DMS114 treated with DMSO at 0.1 percent for 48 hours (cell line): ENCODE results near the gene RGS3.

Source experiments
- DNase-seq: peaks from one replicate; lab custom pipeline; 2025; ENCODE audit not compliant: unreplicated experiment; lab: John Stamatoyannopoulos, UW

Gene RGS3

DNA sequence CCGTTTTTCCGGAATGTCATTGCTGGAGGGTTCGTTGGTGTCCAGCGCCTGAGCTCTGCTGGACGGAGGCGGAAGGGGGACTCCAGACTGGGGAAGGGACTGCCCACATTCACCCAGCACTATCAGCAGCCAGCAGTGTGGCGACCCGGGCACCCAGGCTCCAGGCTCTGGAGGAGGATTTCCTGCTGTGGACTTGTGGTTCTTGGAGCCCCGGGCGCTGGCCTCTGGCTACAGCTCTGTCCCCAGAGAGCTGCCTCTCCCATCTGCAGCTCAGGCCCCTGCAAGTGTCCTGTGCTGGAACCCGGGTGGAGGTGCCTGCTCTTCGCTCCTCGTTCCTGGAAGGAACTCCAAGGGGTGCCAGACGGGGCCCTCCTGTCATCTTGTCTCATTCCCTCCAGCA is 152.6 kb downstream of the RGS3 start:
- DNase-seq = no peak

DNA sequence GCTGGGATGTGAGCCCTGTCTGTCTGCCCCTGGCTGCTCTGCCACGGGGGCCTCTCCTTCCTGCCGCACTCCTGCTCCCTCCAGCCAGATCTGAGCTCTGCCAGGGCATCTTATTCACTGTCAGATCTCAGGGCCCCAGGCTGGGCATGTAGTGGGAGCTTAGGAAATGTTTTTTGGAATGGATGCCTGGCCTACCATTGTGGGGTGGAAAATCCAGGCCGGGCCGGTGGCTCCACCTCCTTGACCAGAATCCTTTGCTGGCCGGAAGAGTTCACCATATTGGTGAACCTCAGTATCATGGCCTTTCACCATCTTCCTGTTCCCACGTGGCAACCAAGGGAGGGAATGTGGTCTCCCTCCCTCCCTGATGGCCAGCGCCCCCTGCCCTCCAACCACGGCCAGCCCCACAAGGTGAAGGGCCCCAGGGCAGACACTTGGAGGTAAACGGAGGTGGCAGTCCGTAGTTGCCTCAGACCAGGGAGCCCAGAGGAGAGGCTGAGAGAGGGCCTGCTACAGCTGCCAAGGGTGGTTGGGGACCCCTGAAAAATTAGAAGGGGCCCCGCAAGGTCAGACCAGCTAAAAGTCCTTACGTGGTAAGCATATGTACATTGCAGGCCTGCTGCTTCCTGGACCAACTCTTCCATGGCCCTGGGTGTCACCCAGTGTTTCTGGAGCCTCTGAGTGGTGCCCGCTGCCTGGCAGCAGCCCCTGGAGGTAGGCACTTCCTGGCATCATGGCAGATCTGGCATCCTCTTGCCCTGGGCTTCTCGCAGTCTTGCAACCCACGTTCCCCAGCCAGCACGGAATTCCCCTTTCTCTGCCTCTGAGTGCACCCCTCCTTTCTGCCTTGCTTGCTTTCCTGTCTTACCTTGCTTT is 153.3 kb downstream of the RGS3 start:
- DNase-seq = no peak

DNA sequence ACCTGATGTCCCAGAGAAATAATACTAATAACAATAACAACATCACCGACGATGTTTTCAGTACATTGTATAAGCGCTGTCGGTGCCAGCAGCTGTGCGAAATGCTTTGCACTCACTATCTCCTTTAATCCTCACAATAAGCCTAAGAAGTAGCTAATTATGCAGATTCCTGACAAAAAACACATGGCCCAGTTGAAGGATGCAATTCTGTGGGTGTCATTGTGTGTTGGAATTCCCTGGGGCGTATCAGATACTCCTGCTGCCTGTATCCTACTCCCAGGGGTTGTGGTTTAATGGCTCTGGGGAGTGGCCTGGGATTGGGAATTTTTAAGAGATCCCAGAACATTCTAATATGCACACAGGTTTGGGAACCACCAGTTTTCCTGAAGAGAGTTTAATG is 154.0 kb downstream of the RGS3 start:
- DNase-seq = no peak

DNA sequence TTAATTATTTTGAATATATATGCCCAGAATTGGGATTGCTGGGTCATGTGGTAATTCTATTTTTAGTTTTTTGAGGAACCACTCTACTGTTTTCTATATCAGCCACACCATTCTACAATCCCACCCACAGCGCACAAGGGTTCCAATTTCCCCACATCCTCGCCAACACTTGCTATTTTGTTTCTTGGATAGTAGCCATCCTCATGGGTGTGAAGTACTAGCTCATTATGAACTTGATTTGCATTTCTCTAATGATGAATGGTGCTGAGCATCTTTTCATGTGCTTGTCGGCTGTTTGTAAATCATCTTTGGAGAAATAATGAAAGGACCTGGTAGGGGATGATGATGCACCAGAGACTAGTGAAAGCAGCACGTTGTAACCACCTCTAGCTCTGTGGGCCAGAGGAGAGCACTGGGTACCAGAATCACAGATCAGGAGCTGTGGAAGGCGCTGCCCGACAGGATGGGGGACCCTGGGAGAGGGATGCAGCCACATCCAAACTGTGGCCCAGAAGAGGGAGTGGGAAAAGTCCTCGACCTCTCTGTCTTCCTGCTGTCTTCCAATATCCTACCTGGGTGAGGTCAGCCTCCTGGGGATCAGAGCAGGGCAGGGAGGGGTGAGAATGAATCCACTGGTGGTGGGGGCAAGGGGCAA is 155.4 kb downstream of the RGS3 start:
- DNase-seq = no peak

DNA sequence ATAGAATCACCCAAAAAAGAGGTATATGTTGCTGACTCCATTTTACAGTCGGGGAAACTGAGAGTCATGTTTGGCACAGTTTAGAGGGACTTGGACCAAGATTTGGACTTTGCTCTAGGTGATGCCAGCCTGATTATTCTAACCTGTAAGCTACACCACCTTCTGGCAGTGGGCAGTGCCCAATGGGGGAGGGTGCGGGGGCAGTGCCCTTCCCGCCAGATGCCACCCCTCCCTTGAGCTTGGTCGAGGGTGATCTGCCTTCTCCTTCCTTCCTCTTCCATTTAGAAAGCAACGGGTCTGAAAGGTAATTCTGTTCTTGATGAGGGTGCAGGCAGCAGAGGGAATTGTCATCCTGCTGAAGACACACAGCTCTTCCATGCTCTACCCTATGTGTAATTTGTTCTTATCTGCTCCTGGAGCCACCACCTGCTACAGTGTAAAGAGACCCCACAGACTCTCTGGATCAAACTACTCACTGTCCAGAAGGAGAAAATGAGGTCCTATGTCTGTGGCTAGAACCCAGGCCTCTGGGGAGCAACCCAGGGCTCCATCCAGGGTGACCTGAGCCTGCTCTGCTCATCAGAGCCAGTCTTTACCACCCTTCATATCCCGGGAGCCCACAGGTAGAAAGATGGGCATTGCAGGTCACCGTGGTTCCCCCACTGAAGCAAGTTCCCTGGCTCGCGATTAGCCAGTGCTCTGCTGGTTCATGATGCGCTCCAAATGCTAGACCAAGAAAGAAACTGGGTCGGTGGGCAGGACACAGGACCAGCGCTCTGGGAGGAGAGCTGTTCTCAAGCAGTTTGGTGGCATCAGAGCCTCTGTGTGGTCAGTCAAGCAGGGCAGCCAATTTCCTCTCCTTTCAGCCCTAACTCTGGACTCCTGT is 156.2 kb downstream of the RGS3 start:
- DNase-seq = no peak

DNA sequence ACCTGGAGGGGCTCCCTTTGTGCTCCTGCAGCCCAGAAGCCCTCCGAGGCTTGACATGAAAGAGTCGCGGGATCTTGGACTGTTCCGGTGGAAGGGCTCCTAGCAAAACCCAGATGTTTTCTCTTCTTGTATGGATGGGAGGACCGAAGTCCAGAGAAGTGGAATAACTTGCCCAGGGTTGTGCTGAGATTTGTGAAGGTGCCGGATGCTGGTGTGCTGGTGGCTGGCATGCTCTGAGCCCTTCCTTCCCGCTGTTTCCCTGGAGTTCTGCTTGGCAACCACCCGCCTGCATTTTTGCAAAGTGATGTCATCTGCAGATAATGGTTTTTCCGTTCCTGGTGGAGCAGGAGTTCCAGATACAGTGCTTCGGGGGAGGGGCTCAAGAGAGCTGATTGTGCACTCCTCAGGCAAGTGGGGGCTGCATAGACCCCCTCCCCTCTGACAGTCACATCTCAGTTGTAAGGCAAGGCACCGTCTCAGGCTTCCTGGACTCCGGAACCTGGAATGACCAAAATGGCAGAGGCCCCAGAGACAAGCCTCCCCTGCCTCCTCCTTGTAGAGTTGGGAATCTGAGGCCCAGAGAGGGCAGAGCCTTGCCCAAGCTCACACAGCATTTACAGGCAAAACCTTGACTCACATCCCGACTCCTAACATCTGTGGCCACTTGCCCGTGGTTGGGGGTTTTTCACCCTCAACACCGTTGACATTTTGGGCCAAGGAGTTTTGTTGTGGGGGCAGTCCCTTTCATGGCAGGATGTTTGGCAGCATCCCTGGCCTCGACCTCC is 157.0 kb downstream of the RGS3 start:
- no peak for DNase-seq

DNA sequence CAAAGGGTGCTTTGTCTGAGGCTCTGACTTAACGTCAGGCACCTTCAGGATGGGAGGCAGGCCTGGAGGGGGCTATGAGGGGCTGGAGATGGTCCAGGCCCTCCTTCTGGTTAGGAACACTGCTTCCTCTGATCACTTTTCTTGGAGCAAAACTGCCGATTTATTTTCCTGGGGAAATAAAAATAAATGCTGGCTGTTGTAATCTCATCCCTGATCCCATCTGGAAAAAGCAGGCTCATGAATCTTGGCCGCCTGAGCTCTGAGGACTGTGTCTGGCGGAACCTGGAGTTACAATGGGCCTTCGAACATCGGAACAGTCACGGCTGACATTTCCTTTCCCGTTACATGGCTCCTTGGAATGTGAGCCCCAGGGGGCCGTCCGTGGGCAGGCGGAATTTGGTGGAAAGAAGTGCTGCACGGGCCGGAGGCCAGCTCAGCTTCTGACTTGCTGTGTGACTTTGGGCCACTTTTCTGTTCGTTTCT is 157.8 kb downstream of the RGS3 start:
- DNase-seq = no peak

DNA sequence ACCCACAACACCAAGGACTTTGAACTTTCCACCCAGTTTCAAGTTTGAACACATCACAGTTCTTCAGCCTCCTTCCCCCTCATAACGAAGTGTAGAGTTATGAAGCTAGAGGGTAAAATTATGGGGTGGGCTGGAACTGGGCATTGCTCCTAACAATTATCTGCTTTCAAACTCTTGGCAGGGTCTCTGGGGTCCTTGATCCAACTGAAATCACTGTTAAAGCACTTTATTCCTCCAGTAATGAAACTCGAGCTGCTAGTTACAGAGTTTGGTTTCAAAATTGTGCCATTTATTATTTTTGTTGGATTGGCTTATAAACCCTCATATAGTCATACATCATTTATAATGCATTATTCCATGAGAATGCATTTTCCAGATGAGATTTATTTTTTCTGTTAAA is 158.5 kb downstream of the RGS3 start:
- no peak for DNase-seq

DNA sequence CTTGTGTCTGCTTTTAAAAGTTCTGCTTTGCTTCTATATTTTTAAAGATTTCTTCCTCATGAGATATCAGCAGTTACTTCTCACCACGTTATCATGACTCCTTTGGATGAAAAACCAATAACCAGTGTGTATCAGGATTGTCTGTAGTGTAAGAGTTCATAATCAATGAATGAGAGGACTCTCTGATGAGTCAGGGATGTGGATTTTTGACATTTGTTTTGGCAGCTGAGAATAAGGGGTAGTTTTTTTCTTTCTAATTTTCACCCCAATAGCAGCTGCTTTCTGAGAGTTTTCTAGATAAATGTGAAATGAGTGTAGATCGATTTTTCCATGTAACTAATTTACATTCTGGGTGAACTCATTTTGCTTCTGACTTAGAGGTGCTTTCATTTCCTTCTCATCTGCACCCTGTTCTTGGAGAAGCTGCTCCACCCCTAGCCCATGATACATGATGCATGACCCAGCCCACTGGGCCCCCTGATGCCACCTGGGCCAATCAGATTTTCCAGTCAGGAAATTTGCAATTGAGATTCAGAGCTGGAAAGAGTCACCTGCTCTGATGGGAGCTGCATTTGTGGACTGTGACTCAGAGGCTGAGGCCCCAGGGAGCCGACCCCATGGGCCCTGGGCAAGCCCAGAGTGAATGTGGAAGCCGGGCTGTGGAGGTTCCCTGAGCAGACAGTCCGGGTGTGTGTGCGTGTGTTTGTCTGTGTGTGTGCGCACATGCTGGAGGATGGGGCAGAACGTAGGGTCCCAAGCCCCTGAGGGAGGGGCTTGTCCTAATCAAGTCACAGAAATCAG is 159.3 kb downstream of the RGS3 start:
- no peak for DNase-seq

DNA sequence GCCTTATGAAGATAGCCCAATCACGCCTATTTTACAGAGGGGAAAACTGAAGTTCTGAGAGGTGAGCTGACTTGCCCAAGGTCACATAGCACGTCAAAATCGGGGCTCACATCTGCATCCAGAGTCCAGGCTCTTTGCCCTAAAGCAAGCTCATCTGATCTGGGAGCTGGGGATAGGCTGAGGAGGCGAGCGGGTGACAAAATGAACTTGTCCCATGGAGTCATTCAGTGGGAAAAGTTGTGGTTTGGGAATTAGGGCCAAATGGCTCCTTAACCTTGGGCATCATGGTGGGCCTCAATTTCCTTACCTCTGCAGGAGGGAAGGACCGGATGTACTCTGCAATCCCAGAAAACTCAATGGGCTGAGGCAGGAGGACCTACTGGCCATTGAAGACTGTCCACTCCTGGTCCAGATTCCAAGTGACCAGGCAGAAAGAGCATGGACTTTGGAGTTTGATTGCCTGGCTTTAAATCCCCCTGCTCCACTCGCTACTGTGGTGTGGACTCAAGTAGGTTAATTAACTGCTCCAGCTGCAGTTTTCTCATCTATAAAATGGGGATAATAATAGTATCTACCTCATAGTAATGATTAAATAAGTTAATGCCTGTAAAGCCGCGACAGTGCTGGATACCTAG is 160.4 kb downstream of the RGS3 start:
- no peak for DNase-seq

DNA sequence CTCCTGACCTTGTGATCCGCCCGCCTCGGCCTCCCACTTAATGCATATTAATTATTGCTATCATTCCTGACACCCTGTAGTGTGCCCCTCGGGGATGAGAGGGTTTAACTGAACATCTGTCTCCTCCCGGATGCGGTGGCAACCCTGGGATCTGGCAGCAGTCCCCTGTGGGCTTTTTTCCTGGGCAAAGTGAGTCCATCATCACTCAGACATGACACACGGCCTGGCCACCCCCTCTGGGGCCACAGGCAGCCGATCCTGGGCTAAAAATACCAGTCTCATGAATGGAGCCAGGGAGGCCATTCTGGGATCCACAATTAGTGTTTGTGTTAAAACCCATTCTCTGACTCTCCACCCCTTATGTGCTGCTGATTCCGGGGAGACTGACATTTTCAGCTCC is 161.2 kb downstream of the RGS3 start:
- DNase-seq = no peak

DNA sequence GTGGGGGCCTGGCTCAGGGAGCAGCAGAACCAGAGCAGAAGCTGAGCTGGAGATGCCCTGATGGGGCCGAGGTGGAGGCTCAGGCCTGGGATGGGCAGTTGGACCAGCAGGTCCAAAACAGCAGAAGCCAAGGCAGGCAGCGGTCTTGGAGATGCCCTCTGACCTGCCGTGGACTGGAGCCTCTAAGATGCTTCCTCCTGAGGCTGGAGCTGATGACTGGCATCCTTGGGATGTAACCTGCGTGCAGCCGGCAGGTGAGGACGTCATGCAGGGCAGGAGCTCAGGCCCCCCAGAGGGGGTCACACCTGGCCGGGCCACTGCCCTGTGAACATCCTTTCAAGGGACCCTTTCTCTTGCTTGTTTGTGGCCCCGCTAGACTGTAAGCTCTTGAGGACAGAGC is 162.0 kb downstream of the RGS3 start:
- DNase-seq = no peak

DNA sequence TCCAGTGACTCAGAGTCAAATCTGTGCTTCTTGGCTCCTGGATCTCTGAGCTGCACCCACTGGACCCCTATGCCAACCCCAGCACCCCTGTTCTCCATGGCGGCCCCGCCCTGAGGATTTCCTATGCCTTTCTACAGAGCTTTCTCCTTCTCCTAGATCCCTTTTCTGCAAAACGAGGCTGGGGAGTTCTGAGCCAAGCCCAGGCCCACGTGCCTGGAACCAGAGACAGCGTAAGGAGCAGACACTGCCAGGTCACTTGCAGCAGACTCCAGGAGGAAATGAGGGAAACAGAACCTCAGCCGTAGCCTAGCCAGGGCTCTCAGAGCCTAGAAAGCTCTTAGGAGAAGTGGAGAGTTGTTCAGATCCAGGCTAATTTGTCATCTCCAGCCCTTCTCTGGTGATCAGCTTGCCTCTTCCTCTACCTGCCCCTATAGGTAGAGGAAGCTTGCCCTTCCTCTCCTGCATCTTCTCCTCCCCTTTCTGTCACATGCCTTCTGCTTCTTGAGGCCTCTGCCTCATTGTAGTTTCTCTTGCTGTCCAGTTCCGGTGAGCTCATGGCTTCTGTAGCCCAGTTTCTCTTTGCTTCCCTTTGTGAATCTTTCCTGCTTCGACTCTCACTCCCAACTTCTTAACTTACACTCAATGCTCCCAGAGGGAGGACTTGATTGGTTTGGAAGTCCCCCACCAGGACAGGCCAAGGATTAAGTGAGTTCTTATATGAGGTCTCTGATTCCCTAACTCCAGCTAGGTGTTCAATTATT is 163.4 kb downstream of the RGS3 start:
- DNase-seq = no peak

DNA sequence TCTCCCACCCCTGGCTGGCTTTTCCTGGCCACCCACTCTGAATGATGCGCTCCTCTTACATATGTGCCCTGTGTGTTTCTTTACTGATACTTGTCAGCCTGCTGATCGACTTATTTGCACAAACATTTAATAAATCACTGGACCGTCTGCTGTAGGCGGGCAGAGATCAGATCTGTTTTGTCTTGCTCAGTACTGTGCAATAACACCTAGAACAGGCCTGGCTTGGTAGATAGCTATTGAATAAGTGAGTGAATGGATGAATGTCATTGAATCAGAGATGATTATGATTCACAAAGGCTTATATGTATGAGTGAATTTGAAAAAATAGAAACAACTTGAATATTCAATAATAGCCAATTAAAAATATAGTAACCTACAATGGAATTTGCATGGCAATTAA is 165.1 kb downstream of the RGS3 start:
- DNase-seq = no peak

DNA sequence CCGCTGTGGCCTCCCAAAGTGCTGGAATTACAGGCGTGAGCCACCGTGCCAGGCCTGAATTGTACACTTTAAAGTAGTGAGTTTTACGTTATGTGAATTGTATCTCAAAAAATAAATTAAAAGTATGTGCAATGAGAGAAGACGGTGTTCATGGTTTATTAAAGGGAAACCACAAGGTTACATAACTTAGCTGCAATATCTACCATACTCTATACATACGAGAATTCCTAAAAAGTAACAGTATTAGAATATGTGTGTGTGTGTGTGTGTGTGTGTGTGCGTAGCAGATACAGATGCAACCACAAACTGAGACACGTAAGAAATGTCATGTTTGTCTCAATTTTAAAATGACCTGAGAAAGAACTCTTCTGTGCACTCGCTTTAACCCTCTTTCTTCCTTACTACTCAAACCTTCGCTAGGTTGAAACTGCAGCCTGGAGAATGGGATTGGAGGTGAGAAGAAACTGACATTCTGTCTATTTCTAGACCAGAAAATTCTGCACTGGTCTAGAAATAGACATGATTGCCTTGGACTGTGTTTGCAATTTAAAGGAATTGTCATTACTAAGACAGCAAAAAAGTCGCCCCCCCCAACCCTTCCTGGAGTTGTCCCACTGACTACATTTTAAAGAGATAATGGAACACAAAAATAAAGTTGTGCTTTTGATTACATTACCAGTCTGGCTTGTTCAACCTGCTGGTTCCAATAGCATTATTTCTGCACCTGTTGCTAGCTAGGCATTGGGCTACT is 167.0 kb downstream of the RGS3 start:
- DNase-seq = no peak

DNA sequence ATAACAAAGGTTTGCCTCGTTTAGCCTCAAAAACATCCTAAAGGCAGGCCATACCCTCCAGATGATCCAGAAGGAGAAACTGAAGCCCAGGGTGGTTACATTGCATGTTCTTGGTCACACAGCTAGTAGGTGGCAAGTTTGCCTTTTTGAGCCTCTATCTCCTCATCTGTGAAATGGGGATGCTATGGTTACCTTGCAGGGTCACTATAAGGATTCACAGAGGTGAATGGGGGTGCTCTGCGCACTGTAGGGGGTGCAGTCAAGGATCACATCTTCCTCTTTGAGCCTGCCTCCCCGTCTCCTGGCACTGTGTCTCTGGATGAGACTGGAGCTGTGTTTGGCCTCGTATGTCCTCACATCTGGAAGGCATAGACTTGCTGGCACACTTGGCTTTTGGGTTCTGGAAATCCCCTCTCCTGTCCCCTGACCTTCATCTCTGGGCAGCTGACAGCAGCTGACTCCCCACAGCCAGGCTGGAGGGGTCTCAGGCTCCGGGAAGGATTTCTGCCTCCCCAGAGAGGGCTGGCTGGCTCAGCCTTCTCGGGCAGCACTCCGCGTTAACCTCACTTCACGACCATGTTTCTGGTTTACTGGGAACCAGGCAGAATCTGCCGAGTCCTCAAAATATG is 167.7 kb downstream of the RGS3 start:
- DNase-seq = no peak

DNA sequence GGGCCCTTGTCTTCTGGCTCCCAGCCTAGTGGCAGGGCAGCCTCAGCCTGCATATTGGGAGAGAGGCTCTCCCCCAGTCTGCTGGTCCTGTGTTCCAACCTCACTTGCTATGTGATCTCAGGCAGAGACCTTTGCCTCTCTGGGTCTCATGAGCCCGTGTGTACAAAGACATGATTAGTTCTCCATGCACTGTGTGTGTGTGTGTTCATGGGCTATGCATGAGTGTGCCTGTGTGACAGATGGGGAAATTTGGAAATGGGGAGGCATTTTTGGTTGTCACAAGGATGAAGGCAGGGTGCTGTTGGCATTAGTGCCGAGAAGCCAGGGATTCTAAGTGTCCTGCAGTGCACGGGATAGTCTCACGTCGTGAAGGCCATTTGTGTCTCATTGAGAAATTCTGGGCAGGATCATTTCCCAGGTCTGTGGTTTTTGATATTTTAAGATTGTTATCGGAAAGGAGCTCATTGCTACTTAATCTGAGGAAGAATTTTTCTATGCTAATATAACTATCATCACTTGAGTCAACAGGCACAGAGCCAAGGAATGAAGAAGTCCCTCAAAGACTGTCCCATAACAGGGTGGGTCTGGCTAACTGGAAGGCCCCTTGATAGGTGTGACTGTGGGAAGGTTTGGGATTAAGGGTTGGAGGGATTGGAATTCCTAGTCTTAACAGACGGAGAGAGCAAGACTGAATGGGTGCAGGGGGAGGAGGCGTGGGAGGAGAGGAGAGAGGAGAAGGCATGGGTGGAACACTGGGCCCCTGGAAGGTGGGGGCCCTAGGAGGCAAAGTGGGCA is 168.5 kb downstream of the RGS3 start:
- no peak for DNase-seq
